DOHH2 (cell line): ENCODE measurements around the gene ZMAT1.

Source experiments
- H3F3A ChIP-seq: fragments of 200-600 bp; sonication (generic), shearing (Covaris generic); 2 replicates; pipeline ENCODE4 v1.6.0; 2016; ENCODE audit warnings: antibody characterized with exemption, mild to moderate bottlenecking; ENCODE audit not compliant: control insufficient read depth, insufficient read depth
- H3K27ac ChIP-seq: fragments of 200-600 bp; sonication (generic); 2 replicates; pipeline ENCODE4 v1.5.1; 2014; ENCODE audit warnings: low read depth, mild to moderate bottlenecking, low read length, moderate library complexity
- H3K27me3 ChIP-seq: fragments of 200-600 bp; sonication (generic); 2 replicates; pipeline ENCODE4 v1.6.1; 2014; ENCODE audit warnings: mild to moderate bottlenecking, low read length, mixed read lengths; ENCODE audit not compliant: control insufficient read depth
- H3K36me3 ChIP-seq: fragments of 200-600 bp; sonication (generic); 2 replicates; pipeline ENCODE4 v1.6.1; 2014; ENCODE audit warnings: mild to moderate bottlenecking, low read length, moderate library complexity, mixed read lengths; ENCODE audit not compliant: control insufficient read depth
- H3K4me1 ChIP-seq: fragments of 200-600 bp; sonication (generic); 2 replicates; pipeline ENCODE4 v1.6.1; 2014; ENCODE audit warnings: mild to moderate bottlenecking, low read length, mixed read lengths; ENCODE audit not compliant: control insufficient read depth
- H3K4me2 ChIP-seq: fragments of 200-600 bp; sonication (generic); 2 replicates; pipeline ENCODE4 v1.6.0; 2014; ENCODE audit warnings: mild to moderate bottlenecking, low read length, moderate library complexity
- H3K4me3 ChIP-seq: fragments of 200-600 bp; sonication (generic); 2 replicates; pipeline ENCODE4 v1.5.1; 2014; ENCODE audit warnings: mild to moderate bottlenecking, low read length, mixed read lengths
- H3K79me2 ChIP-seq: fragments of 200-600 bp; sonication (generic); 2 replicates; pipeline ENCODE4 v1.6.1; 2014; ENCODE audit warnings: mild to moderate bottlenecking, low read length, mixed read lengths; ENCODE audit not compliant: control insufficient read depth
- H3K9me2 ChIP-seq: fragments of 200-600 bp; sonication (generic); replicated peaks from 2 replicates; pipeline ENCODE4 v1.6.1; 2014; ENCODE audit warnings: mild to moderate bottlenecking, low read length, mixed read lengths; ENCODE audit not compliant: control insufficient read depth
- H3K9me3 ChIP-seq: fragments of 200-600 bp; sonication (generic); 2 replicates; pipeline ENCODE4 v1.6.1; 2014; ENCODE audit warnings: antibody characterized with exemption, low read length, mixed read lengths; ENCODE audit not compliant: control insufficient read depth, insufficient read depth
- H4K20me1 ChIP-seq: fragments of 200-600 bp; sonication (generic); 2 replicates; pipeline ENCODE4 v1.6.0; 2014; ENCODE audit warnings: low read depth, mild to moderate bottlenecking, antibody characterized with exemption, low read length, moderate library complexity; ENCODE audit not compliant: control insufficient read depth, insufficient read depth
- EZH2phosphoT487 ChIP-seq: fragments of 200-600 bp; sonication (generic); IDR thresholded peaks from 2 replicates; pipeline ENCODE4 v1.6.1; 2017; ENCODE audit warnings: borderline replicate concordance, mild to moderate bottlenecking, antibody characterized with exemption, low read length, moderate library complexity, mixed read lengths
- TF ChIP-seq, protein P1 (sequence below): fragments of 200-600 bp; sonication (generic); IDR thresholded peaks from one replicate; pipeline ENCODE4 v1.5.1; 2014; ENCODE audit warnings: antibody characterized with exemption, mild to moderate bottlenecking, low read depth, low read length; ENCODE audit not compliant: poor library complexity, severe bottlenecking

Gene ZMAT1

DNA sequence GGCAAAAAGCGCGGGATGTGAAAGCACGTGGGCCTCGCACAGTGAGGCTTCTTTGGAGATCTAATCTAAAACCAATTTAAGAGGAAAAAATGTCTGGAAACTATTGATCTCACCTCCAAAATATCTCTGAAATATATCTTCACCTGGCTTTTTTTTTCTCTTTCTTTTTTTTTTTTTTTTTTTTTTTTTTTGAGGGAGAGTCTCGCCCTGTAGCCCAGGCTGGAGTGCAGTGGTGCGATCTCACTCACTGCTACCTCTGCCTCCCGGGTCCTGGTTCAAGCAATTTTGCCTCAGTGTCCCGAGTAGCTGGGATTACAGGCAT, 383 bp upstream of the ZMAT1 start:
- H3K4me1 ChIP-seq: peaks cover 7% of the 10 kb centered on the region; the same call in 1 of the 2 replicates
- no peak for TF ChIP-seq EZH2phosphoT487
- H4K20me1 ChIP-seq: no peaks in the 10 kb centered on the region
- peak overlapping the region; percentile 79 for H3K27ac ChIP-seq
- 0 out of 2 replicates have a peak, but pooled peaks cover 3% of the 10 kb centered on the region for H3K9me3 ChIP-seq
- peaks cover 7% of the 10 kb centered on the region; the same call in 1 of the 2 replicates for H3K79me2 ChIP-seq
- no peaks in the 10 kb centered on the region for H3K9me2 ChIP-seq
- H3K4me2 ChIP-seq: no peak overlapping the region
- H3K27me3 ChIP-seq: no peaks in the 10 kb centered on the region
- H3K4me3 ChIP-seq: no peak overlapping the region
- H3F3A ChIP-seq: no peaks in the 10 kb centered on the region
- no peaks in the 10 kb centered on the region for H3K36me3 ChIP-seq

DNA sequence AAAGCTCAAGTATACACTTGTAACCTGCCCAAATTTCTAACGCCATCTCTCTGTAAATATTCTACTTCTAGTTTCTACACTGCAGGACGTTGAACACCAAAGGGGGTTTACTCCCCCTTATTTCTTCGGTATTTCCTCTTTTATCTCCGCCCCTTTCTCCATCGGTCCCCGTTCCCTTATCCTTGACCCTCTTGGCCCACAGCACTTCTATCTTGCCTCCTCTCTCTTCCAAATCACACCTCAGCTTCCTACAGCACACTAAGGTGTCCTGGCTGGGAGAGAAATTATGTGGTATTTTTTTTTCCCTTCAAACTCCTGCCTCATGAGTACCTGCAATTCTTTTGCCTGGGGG, 715 bp downstream of the ZMAT1 start:
- peak overlapping the region; percentile 79 for H3K27ac ChIP-seq
- H3K9me2 ChIP-seq: no peaks in the 10 kb centered on the region

DNA sequence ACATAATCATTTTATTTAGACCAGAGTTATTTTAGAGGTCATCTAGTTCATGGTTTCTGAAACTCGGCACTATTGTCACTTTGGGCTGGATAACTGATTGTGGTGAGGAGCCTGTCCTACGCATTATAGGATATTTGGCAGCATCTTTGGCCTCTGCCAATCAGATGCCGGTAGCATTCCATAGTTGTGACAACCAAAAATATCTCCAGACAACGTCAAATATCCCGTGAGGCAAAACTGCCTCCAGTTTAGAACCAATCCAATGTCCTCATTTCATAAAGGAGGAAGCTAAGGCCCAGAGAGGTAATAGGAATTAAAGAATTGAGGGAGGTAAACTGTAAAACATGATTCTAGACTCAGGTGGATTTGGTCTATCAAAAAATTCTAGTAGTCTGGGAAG, 6.1 kb downstream of the ZMAT1 start:
- H3K9me3 ChIP-seq: no peaks in the 10 kb centered on the region
- H3F3A ChIP-seq: no peaks in the 10 kb centered on the region
- H3K9me2 ChIP-seq: no peaks in the 10 kb centered on the region
- H3K4me1 ChIP-seq: peaks cover 5% of the 10 kb centered on the region; the same call in 1 of the 2 replicates
- H4K20me1 ChIP-seq: no peaks in the 10 kb centered on the region
- no peak overlapping the region for H3K4me2 ChIP-seq
- H3K36me3 ChIP-seq: no peaks in the 10 kb centered on the region
- TF ChIP-seq EZH2phosphoT487: no peak
- TF ChIP-seq, protein P1, sequence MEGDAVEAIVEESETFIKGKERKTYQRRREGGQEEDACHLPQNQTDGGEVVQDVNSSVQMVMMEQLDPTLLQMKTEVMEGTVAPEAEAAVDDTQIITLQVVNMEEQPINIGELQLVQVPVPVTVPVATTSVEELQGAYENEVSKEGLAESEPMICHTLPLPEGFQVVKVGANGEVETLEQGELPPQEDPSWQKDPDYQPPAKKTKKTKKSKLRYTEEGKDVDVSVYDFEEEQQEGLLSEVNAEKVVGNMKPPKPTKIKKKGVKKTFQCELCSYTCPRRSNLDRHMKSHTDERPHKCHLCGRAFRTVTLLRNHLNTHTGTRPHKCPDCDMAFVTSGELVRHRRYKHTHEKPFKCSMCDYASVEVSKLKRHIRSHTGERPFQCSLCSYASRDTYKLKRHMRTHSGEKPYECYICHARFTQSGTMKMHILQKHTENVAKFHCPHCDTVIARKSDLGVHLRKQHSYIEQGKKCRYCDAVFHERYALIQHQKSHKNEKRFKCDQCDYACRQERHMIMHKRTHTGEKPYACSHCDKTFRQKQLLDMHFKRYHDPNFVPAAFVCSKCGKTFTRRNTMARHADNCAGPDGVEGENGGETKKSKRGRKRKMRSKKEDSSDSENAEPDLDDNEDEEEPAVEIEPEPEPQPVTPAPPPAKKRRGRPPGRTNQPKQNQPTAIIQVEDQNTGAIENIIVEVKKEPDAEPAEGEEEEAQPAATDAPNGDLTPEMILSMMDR: no peak
- H3K27ac ChIP-seq: no peak overlapping the region
- H3K27me3 ChIP-seq: no peaks in the 10 kb centered on the region
- H3K4me3 ChIP-seq: no peak overlapping the region
- peaks cover 3% of the 10 kb centered on the region; the same call in 1 of the 2 replicates for H3K79me2 ChIP-seq

More for the DNA sequence above, 715 bp downstream of the ZMAT1 start:
- Histone ChIP-seq H3K4me2 (peak overlapping the region; percentile 70), H3K79me2 (peaks cover 7% of the 10 kb centered on the region; the same call in 1 of the 2 replicates), H4K20me1 (no peaks in the 10 kb centered on the region), H3K4me3 (peak overlapping the region; percentile 79), H3K27me3 (no peaks in the 10 kb centered on the region), H3K9me3 (0 out of 2 replicates have a peak, but pooled peaks cover 3% of the 10 kb centered on the region), H3K4me1 (peaks cover 7% of the 10 kb centered on the region; the same call in 1 of the 2 replicates), H3F3A (no peaks in the 10 kb centered on the region), H3K36me3 (no peaks in the 10 kb centered on the region)
- no peak for TF ChIP-seq EZH2phosphoT487
- TF ChIP-seq, protein P1: no peak

DNA sequence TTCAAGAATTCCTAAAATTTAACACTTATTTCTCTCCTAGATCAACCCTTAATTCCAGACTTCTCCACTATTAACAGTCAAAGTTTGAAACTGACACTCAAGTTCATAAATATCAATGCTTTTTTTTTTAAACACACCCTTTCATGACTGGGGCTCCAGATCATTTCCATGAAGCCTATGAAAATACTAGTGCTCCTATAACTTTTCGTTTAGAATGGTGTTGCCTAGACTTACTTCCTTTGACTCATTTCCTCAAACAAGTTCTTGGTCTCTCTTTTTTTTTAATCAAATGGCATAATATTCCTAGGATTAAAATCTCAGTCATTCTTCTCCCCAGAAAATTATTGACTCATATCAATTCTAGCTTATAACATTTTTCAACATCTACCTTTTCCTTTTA, 13.1 kb downstream of the ZMAT1 start:
- no peak overlapping the region for H3K4me3 ChIP-seq
- H3K9me2 ChIP-seq: no peaks in the 10 kb centered on the region
- H3K4me2 ChIP-seq: no peak overlapping the region
- TF ChIP-seq EZH2phosphoT487: no peak
- TF ChIP-seq, protein P1: no peak
- no peak overlapping the region for H3K27ac ChIP-seq
- H3K79me2 ChIP-seq: no peaks in the 10 kb centered on the region
- H4K20me1 ChIP-seq: no peaks in the 10 kb centered on the region
- no peaks in the 10 kb centered on the region for H3K36me3 ChIP-seq
- no peaks in the 10 kb centered on the region for H3K27me3 ChIP-seq
- no peaks in the 10 kb centered on the region for H3K4me1 ChIP-seq
- no peaks in the 10 kb centered on the region for H3K9me3 ChIP-seq
- H3F3A ChIP-seq: no peaks in the 10 kb centered on the region
